ENCODE results near the gene VIM.

- TF ChIP-seq, protein P1, sequence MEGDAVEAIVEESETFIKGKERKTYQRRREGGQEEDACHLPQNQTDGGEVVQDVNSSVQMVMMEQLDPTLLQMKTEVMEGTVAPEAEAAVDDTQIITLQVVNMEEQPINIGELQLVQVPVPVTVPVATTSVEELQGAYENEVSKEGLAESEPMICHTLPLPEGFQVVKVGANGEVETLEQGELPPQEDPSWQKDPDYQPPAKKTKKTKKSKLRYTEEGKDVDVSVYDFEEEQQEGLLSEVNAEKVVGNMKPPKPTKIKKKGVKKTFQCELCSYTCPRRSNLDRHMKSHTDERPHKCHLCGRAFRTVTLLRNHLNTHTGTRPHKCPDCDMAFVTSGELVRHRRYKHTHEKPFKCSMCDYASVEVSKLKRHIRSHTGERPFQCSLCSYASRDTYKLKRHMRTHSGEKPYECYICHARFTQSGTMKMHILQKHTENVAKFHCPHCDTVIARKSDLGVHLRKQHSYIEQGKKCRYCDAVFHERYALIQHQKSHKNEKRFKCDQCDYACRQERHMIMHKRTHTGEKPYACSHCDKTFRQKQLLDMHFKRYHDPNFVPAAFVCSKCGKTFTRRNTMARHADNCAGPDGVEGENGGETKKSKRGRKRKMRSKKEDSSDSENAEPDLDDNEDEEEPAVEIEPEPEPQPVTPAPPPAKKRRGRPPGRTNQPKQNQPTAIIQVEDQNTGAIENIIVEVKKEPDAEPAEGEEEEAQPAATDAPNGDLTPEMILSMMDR (IDR thresholded peaks at IDR 0.05), result peak in 1 of 6 experiments; percentile 18
- TF ChIP-seq POLR2A (IDR thresholded peaks at IDR 0.05), result peak in 1 of 2 donors; percentile 54
Measured at GRCh38 chr10:17228091-17229015, at the start of gene VIM.

Data from thyroid gland (tissue), 4 donors.